Measurements from ENCODE around the gene THSD7B. TPM values are rescaled to one million over a fixed set of nuclear protein-coding genes. Genes with fewer than 3 reads are reported as not detected.

THSD7B gene
- total RNA-seq, 6 donors from 2014 or later = 0.47 TPM; not detected in 5

- Histone ChIP-seq H3K9me3 (no peaks in the 10 kb centered on the region), H3K4me1 (no peaks in the 10 kb centered on the region), H3K4me3 (no peak overlapping the region), H3K36me3 (no peaks in the 10 kb centered on the region), H3K27me3 (no peaks in the 10 kb centered on the region), H3K27ac (no peak overlapping the region)
- DNase-seq (no peak), ATAC-seq (ENCODE audit: low FRiP score in 2 of 2) (no peak)
- TF ChIP-seq EP300 (IDR thresholded peaks at IDR 0.05) (no peak), POLR2AphosphoS5 (IDR thresholded peaks at IDR 0.05) (no peak), POLR2A (IDR thresholded peaks at IDR 0.05) (no peak), CTCF (IDR thresholded peaks at IDR 0.05) (no peak)
- WGBS, 2 donors = 75 to 78% methylated on average over 7 of the region's 7 CpGs
These were observed 57.9 kb downstream of the THSD7B start for GRCh38 chr2:136823291-136823690.

GRCh38 chr2:136828162-136828561 is 62.8 kb downstream of the THSD7B start:
- Histone ChIP-seq H3K36me3 (no peaks in the 10 kb centered on the region), H3K4me1 (no peaks in the 10 kb centered on the region), H3K27ac (no peak overlapping the region), H3K9me3 (no peaks in the 10 kb centered on the region), H3K27me3 (no peaks in the 10 kb centered on the region), H3K4me3 (no peak overlapping the region)
- no peak for TF ChIP-seq EP300 (IDR thresholded peaks at IDR 0.05)
- TF ChIP-seq CTCF (IDR thresholded peaks at IDR 0.05) = no peak
- TF ChIP-seq POLR2AphosphoS5 (IDR thresholded peaks at IDR 0.05) = no peak
- TF ChIP-seq POLR2A (IDR thresholded peaks at IDR 0.05) = no peak
- DNase-seq (no peak), ATAC-seq (ENCODE audit: low FRiP score in 2 of 2) (no peak)
- 83 to 86% methylated on average over 1 of the region's 1 CpG for WGBS, 2 donors

GRCh38 chr2:136828774-136829173 is 63.4 kb downstream of the THSD7B start:
- Histone ChIP-seq H3K9me3 (no peaks in the 10 kb centered on the region), H3K36me3 (no peaks in the 10 kb centered on the region), H3K4me1 (no peaks in the 10 kb centered on the region), H3K27me3 (no peaks in the 10 kb centered on the region), H3K27ac (no peak overlapping the region), H3K4me3 (no peak overlapping the region)
- no peak for ATAC-seq (ENCODE audit: low FRiP score in 2 of 2)
- no peak for TF ChIP-seq POLR2AphosphoS5 (IDR thresholded peaks at IDR 0.05)
- no peak for TF ChIP-seq POLR2A (IDR thresholded peaks at IDR 0.05)
- no peak for TF ChIP-seq CTCF (IDR thresholded peaks at IDR 0.05)
- no peak for TF ChIP-seq EP300 (IDR thresholded peaks at IDR 0.05)
- DNase-seq = no peak
- WGBS, 2 donors = 45 to 46% methylated on average over 1 of the region's 1 CpG

GRCh38 chr2:136844546-136844945 is 79.2 kb downstream of the THSD7B start:
- no peak for DNase-seq
- no peaks in the 10 kb centered on the region for H3K27me3 ChIP-seq
- no peak overlapping the region for H3K27ac ChIP-seq
- WGBS, 2 donors = 59 to 94% methylated on average over 1 of the region's 1 CpG
- TF ChIP-seq CTCF (IDR thresholded peaks at IDR 0.05) (no peak), EP300 (IDR thresholded peaks at IDR 0.05) (no peak), POLR2AphosphoS5 (IDR thresholded peaks at IDR 0.05) (no peak), POLR2A (IDR thresholded peaks at IDR 0.05) (no peak)
- peak in 1 of 2 donors; percentile 22 for ATAC-seq (ENCODE audit: low FRiP score in 2 of 2)
- no peaks in the 10 kb centered on the region for H3K4me1 ChIP-seq
- no peak overlapping the region for H3K4me3 ChIP-seq
- no peaks in the 10 kb centered on the region for H3K36me3 ChIP-seq
- H3K9me3 ChIP-seq = no peaks in the 10 kb centered on the region

- H3K27me3 ChIP-seq = no peaks in the 10 kb centered on the region
- no peaks in the 10 kb centered on the region for H3K4me1 ChIP-seq
- H3K36me3 ChIP-seq = no peaks in the 10 kb centered on the region
- H3K4me3 ChIP-seq = no peak overlapping the region
- 59 to 66% methylated on average over 7 of the region's 7 CpGs for WGBS, 2 donors
- DNase-seq = no peak
- no peaks in the 10 kb centered on the region for H3K9me3 ChIP-seq
- ATAC-seq (ENCODE audit: low FRiP score in 2 of 2) = no peak
- H3K27ac ChIP-seq = no peak overlapping the region
- TF ChIP-seq EP300 (IDR thresholded peaks at IDR 0.05) = no peak
- no peak for TF ChIP-seq POLR2AphosphoS5 (IDR thresholded peaks at IDR 0.05)
- no peak for TF ChIP-seq CTCF (IDR thresholded peaks at IDR 0.05)
- TF ChIP-seq POLR2A (IDR thresholded peaks at IDR 0.05) = no peak
These were observed 93.3 kb downstream of the THSD7B start for GRCh38 chr2:136858656-136859055.

Measured in upper lobe of left lung (tissue), 6 donors.